Esophagus muscularis mucosa (tissue), 3 donors: ENCODE data around the gene AEBP2.

Source experiments
- POLR2A ChIP-seq: fragments of 450-650 bp; IDR thresholded peaks from one replicate; pipeline ENCODE4 v1.6.1; 2017; ENCODE audit warnings: antibody characterized with exemption, moderate library complexity, mild to moderate bottlenecking, low read depth
- TF ChIP-seq, protein P1 (sequence below), 3 experiments: fragments of 200-600 bp in 2 of 3; fragments of 450-650 bp in 1 of 3; sonication (generic) in 2 of 3; IDR thresholded peaks; one replicate each; pipeline ENCODE4 v1.5.1; 2017 to 2019; ENCODE audit warnings: antibody characterized with exemption in 3 of 3, mild to moderate bottlenecking in 2 of 3, moderate library complexity in 1 of 3

- TF ChIP-seq, protein P1, sequence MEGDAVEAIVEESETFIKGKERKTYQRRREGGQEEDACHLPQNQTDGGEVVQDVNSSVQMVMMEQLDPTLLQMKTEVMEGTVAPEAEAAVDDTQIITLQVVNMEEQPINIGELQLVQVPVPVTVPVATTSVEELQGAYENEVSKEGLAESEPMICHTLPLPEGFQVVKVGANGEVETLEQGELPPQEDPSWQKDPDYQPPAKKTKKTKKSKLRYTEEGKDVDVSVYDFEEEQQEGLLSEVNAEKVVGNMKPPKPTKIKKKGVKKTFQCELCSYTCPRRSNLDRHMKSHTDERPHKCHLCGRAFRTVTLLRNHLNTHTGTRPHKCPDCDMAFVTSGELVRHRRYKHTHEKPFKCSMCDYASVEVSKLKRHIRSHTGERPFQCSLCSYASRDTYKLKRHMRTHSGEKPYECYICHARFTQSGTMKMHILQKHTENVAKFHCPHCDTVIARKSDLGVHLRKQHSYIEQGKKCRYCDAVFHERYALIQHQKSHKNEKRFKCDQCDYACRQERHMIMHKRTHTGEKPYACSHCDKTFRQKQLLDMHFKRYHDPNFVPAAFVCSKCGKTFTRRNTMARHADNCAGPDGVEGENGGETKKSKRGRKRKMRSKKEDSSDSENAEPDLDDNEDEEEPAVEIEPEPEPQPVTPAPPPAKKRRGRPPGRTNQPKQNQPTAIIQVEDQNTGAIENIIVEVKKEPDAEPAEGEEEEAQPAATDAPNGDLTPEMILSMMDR (IDR thresholded peaks at IDR 0.05): no peak
- no peak for TF ChIP-seq POLR2A
Measured at GRCh38 chr12:19529951-19530636, 90.8 kb downstream of the AEBP2 start.
